GM12864 (cell line): ENCODE measurements around the gene ZKSCAN4.

Experiments used
- DNase-seq: peaks from one replicate; pipeline ENCODE4 v3.0.0-alpha.2; 2011; ENCODE audit warnings: low read depth
- H3K4me3 ChIP-seq: 2 replicates; pipeline ENCODE4 v1.5.1; 2011; ENCODE audit warnings: mild to moderate bottlenecking, low read depth, low read length, control low read depth
- CTCF ChIP-seq: IDR thresholded peaks from 2 replicates; pipeline ENCODE4 v1.5.1; 2011; ENCODE audit warnings: low read depth, mild to moderate bottlenecking, moderate library complexity, low read length, control low read depth, inconsistent platforms; ENCODE audit errors: missing control alignments

Gene ZKSCAN4

GRCh38 chr6:28209753-28210535 lies 42.1 kb downstream of the ZKSCAN4 start:
- no peak for DNase-seq
- TF ChIP-seq CTCF = no peak
- no peak overlapping the region for H3K4me3 ChIP-seq

GRCh38 chr6:28208111-28208659 lies 43.9 kb downstream of the ZKSCAN4 start:
- TF ChIP-seq CTCF = no peak
- no peak for DNase-seq
- peak overlapping the region; percentile 54 for H3K4me3 ChIP-seq

GRCh38 chr6:28207510-28208110 lies 44.5 kb downstream of the ZKSCAN4 start:
- no peak for DNase-seq
- H3K4me3 ChIP-seq = peak overlapping the region; percentile 54
- TF ChIP-seq CTCF = no peak

GRCh38 chr6:28206928-28207509 lies 45.0 kb downstream of the ZKSCAN4 start:
- no peak for TF ChIP-seq CTCF
- H3K4me3 ChIP-seq = peak overlapping the region; percentile 54
- no peak for DNase-seq

GRCh38 chr6:28206527-28206926 lies 45.5 kb downstream of the ZKSCAN4 start:
- H3K4me3 ChIP-seq = no peak overlapping the region
- no peak for DNase-seq
- TF ChIP-seq CTCF = no peak

- no peak for DNase-seq
- TF ChIP-seq CTCF = no peak
- no peak overlapping the region for H3K4me3 ChIP-seq
Observed at GRCh38 chr6:28205879-28206278, 46.2 kb downstream of the ZKSCAN4 start.
